GM12878 (cell line): ENCODE data around the gene IGSF22. TPM values are rescaled to one million over a fixed set of nuclear protein-coding genes. Genes with fewer than 3 reads are reported as not detected.

Experiments used
- ATAC-seq: fragments of 200-7000 bp; cut with Tn5 transposase; 3 replicates; pipeline ENCODE4 v1.9.1; 2020; ENCODE audit warnings: mild to moderate bottlenecking, moderate library complexity
- BruUV-seq: library from RNA; stranded (reverse); fragments of 400-500 nt; replicated peaks from 2 replicates; lab custom pipeline; 2021; lab: Mats Ljungman, UMichigan
- CTCF ChIA-PET: fragments of 300-600 bp; sonication (Branson Sonifier 250); formaldehyde crosslinking; extraction: SDS; loops from one replicate; lab custom pipeline; 2021; ENCODE audit warnings: inconsistent platforms; lab: Yijun Ruan, JAX
- POLR2A ChIA-PET: fragments of 350-600 bp; formaldehyde crosslinking; extraction: SDS; loops from one replicate; lab custom pipeline; 2021; ENCODE audit warnings: inconsistent platforms; lab: Charles Lee
- RAD21 ChIA-PET: fragments of 300-600 bp; sonication (Branson Sonifier 250); formaldehyde crosslinking; loops from one replicate; lab custom pipeline; 2023; ENCODE audit warnings: antibody characterized with exemption; ENCODE audit not compliant: unreplicated experiment; lab: Charles Lee
- SMC1A ChIA-PET: fragments of 300-600 bp; sonication (Branson Sonifier 250); formaldehyde crosslinking; loops from one replicate; lab custom pipeline; 2023; ENCODE audit not compliant: unreplicated experiment, uncharacterized antibody; lab: Charles Lee
- DNase-seq: peaks from one replicate; pipeline ENCODE4 v3.0.0-alpha.2; 2011; ENCODE audit warnings: low read depth, low spot score
- FAIRE-seq: peaks from 3 replicates; lab custom pipeline; 2011; peaks lifted over from hg19 to GRCh38; lab: Jason Lieb, UNC
- H2AFZ ChIP-seq: 2 replicates; pipeline ENCODE4 v1.6.0; 2011; ENCODE audit warnings: low read depth, low read length, control low read depth; ENCODE audit not compliant: control insufficient read depth
- H3K27ac ChIP-seq: 2 replicates; pipeline ENCODE4 v1.5.1; 2011; ENCODE audit warnings: control low read depth; ENCODE audit not compliant: control insufficient read depth, insufficient read depth
- H3K27me3 ChIP-seq, 2 experiments: replicated peaks in 1 of 2; 2 replicates each; pipeline versions ENCODE4 v1.6.0 to v1.6.1; 2011; ENCODE audit warnings: low read length in 1 of 2; ENCODE audit not compliant: control insufficient read depth in 2 of 2, insufficient read depth in 2 of 2
- H3K36me3 ChIP-seq, 2 experiments: 2 replicates each; pipeline ENCODE4 v1.5.1; 2011; ENCODE audit warnings: low read length in 1 of 2; ENCODE audit not compliant: control insufficient read depth in 2 of 2, insufficient read depth in 2 of 2
- H3K4me1 ChIP-seq: 2 replicates; pipeline ENCODE4 v1.6.1; 2011; ENCODE audit warnings: mild to moderate bottlenecking, low read length, moderate library complexity, mixed read lengths; ENCODE audit not compliant: control insufficient read depth, insufficient read depth
- H3K4me2 ChIP-seq: 2 replicates; pipeline ENCODE4 v1.6.0; 2011; ENCODE audit warnings: control low read depth; ENCODE audit not compliant: control insufficient read depth, insufficient read depth
- H3K4me3 ChIP-seq: fragments of 200-600 bp; sonication (generic); 2 replicates; pipeline ENCODE4 v1.5.1; 2016
- H3K79me2 ChIP-seq: 2 replicates; pipeline ENCODE4 v1.6.0; 2011; ENCODE audit warnings: low read length; ENCODE audit not compliant: control insufficient read depth, insufficient read depth
- H3K9ac ChIP-seq: 2 replicates; pipeline ENCODE4 v1.8.0; 2011; ENCODE audit warnings: low read length, control low read depth, mixed read lengths; ENCODE audit not compliant: control insufficient read depth, insufficient read depth
- H3K9me3 ChIP-seq: replicated peaks from 3 replicates; pipeline ENCODE4 v1.5.1; 2011; ENCODE audit warnings: mild to moderate bottlenecking, low read length; ENCODE audit not compliant: control insufficient read depth, insufficient read depth
- H4K20me1 ChIP-seq: 2 replicates; pipeline ENCODE4 v1.6.0; 2011; ENCODE audit not compliant: control insufficient read depth, insufficient read depth
- HCFC1 ChIP-seq: fragments of 150-350 bp; IDR thresholded peaks from 2 replicates; pipeline ENCODE4 v1.6.1; 2014; ENCODE audit warnings: low read length
- NR2C1 ChIP-seq: fragments of 450-650 bp; IDR thresholded peaks from 2 replicates; pipeline ENCODE4 v1.6.1; 2017; ENCODE audit warnings: antibody characterized with exemption, mild to moderate bottlenecking, moderate library complexity
- PAX5 ChIP-seq: IDR thresholded peaks from 2 replicates; pipeline ENCODE4 v1.6.1; 2011; ENCODE audit warnings: low read depth, low read length, borderline replicate concordance
- SPI1 ChIP-seq: IDR thresholded peaks from 2 replicates; pipeline ENCODE4 v1.6.1; 2011; ENCODE audit warnings: low read depth, mild to moderate bottlenecking, low read length, moderate library complexity, borderline replicate concordance; ENCODE audit not compliant: insufficient read depth
- WGBS: methylation state at CpG from one replicate; pipeline ENCODE4 v1.1.6; 2016; ENCODE audit warnings: low lambda C conversion rate; ENCODE audit not compliant: insufficient replicate concordance, insufficient coverage; ENCODE audit errors: missing lambda C conversion rate; 5-methylcytosine and 5-hydroxymethylcytosine counted together
- in situ Hi-C: fragments of 300-500 bp; cut with MboI; formaldehyde crosslinking; loops from 9 replicates; pipeline ENCODE4 v1.14.3; 2018; ENCODE audit warnings: mixed read lengths
- intact Hi-C: fragments of 100-400 bp; cut with micrococcal nuclease; formaldehyde crosslinking; loops from one replicate; pipeline ENCODE4 v1.14.2; 2022; ENCODE audit not compliant: unreplicated experiment
- polyA plus RNA-seq, 11 experiments: library from polyadenylated mRNA; depleted of rRNA in 4 of 11; unstranded in 6 of 11; stranded (reverse) in 5 of 11; fragments of >200 nt; fragmentation: Nextera tagmentation in 4 of 11; fragmentation: Illumina TruSeq in 1 of 11; extraction: Ambion mirVana in 4 of 11; extraction: Trizol in 1 of 11; gene quantifications; 1 replicate in 1 of 11; 2 replicates in 10 of 11; pipeline versions ENCODE4 v1.2.1 to v1.2.3, GENCODE V29; 2011 to 2016; ENCODE audit warnings: inconsistent platforms in 2 of 11, missing spikeins in 2 of 11, low read depth in 1 of 11
- total RNA-seq, 4 experiments: library from RNA; depleted of rRNA in 3 of 4; stranded (reverse); fragments of >200 nt in 3 of 4; fragmentation: Illumina TruSeq in 1 of 4; extraction: Trizol in 1 of 4; gene quantifications; 2 replicates each; pipeline versions ENCODE4 v1.2.1 to v1.2.3, GENCODE V29; 2013 to 2021

Gene IGSF22
- total and polyA plus RNA-seq, 10 of the 15 experiments (the other 5 are each of a cell fraction or from before 2014, with no cell fraction given), result 0.02 to 0.18 TPM; not detected in 8

DNA sequence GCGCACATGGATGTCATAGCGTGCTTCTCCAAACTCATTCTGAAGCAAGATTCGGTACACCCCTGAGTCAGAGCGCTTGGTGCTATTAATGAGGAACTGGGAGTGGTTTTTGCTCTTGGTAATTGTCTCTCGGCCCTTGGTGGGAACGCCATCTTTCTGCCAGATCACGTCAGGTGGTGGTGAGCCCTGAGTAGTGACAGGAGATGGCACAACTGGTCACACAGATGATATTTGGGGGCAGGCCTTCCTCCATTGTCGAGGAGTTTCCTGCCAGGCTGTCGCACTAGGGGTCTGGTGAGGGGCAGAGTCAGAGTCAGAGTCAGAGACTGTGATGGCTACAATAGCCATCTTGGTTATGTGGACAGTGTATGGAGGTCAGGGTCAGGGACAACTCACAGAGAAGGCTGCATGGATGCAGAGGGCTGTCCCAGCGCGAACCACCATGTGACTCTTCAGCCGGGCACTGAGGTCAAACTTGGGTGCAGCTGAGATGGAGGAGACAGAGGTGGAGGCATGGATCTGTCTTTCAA, 18.1 kb downstream of the IGSF22 start:
- no peaks in the 10 kb centered on the region for H4K20me1 ChIP-seq
- H3K27ac ChIP-seq, result no peak overlapping the region
- in situ Hi-C loops, result no loop called here
- H3K9me3 ChIP-seq, result no peaks in the 10 kb centered on the region; the same call in 2 of the 3 replicates
- TF ChIP-seq HCFC1, result no peak
- TF ChIP-seq SPI1, result peak; percentile 36; the same call in 1 of the 2 replicates
- CTCF ChIA-PET, result interaction anchor here (1.1 to 2.0 kb wide), 2 partner anchors 14 to 57 kb away, joined by 6 to 7 read pairs; no protein-coding TSS in a partner anchor
- no peaks in the 10 kb centered on the region for H3K79me2 ChIP-seq
- BruUV-seq, result no TSS peak
- no peak for DNase-seq
- SMC1A ChIA-PET, result interaction anchor here (0.7 to 1.2 kb wide), 4 partner anchors 28 to 75 kb away, joined by 3 to 4 read pairs (median 4); no protein-coding TSS in a partner anchor
- H3K4me3 ChIP-seq, result no peak overlapping the region
- H3K36me3 ChIP-seq, result no peaks in the 10 kb centered on the region
- RAD21 ChIA-PET, result interaction anchor here (1.1 to 1.6 kb wide), 2 partner anchors 14 to 23 kb away, joined by 4 to 5 read pairs; no protein-coding TSS in a partner anchor
- POLR2A ChIA-PET, result interaction anchor here (1.2 kb wide), 1 partner anchor 11 kb away, joined by 3 read pairs; no protein-coding TSS in a partner anchor
- H3K4me1 ChIP-seq, result 0 out of 2 replicates have a peak, but pooled peaks cover 3% of the 10 kb centered on the region
- H3K27me3 ChIP-seq, result peaks cover 6 to 10% of the 10 kb centered on the region in 2 experiments
- no peak overlapping the region for H2AFZ ChIP-seq
- H3K4me2 ChIP-seq, result no peak overlapping the region
- FAIRE-seq, result no peak
- 80% methylated on average over 12 of the region's 12 CpGs for WGBS
- no peak overlapping the region for H3K9ac ChIP-seq
- no peak for ATAC-seq
- intact Hi-C loops, result no loop called here

DNA sequence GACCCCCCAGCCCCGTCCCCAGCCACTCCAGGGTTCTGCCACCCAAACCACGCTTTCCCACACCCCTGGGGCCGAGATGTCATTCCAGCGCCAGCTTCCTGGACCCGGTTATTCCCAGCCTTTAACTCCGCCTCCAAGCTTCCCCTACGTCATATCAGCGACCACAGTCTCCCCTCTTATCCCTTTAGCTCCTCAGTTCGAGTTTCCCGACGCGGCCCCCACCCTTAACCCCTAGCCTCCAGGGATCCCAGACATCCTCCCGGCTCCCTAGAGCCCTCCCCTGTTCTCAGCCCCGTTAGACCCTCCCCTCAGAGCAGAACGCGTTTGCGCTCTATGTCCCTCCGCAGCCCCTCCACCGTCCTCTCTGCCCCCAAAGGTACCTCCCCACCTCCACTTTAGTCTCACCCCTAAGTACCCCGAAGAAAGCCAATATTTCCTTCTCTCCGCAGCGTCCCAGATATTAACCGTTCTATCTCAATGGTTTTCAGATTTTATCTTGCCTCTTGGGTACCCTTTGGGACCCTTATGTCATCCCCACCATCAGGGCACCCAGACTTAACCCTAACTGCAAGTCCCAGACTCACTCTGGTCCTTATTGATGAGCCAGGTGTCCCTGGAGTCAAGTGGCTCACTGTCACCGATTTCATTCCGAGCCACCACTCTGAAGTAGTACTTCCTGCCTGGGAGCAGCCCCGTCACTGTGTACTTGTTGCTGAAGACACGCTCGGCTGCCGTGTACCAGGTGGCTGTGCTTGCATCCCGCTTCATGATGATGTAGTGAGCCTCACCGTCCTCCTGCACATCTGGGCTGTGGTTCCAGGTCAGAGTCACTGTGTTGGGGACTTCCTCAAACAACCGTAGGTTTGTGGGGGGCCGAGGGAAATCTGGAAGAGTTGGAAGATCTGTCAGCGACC, 19.4 kb downstream of the IGSF22 start:
- ChIA-PET POLR2A (interaction anchor here (1.2 kb wide), 1 partner anchor 12 kb away, joined by 3 read pairs; no protein-coding TSS in a partner anchor), RAD21 (interaction anchor here (0.7 to 1.6 kb wide), 3 partner anchors 15 to 25 kb away, joined by 3 to 5 read pairs (median 4); no protein-coding TSS in a partner anchor), CTCF (interaction anchor here (1.1 to 2.2 kb wide), 3 partner anchors 15 to 58 kb away, joined by 6 to 14 read pairs (median 7); no protein-coding TSS in a partner anchor), SMC1A (interaction anchor here (1.0 to 1.2 kb wide), 2 partner anchors 62 to 73 kb away, joined by 3 read pairs; no protein-coding TSS in a partner anchor)
- no peaks in the 10 kb centered on the region for H3K36me3 ChIP-seq
- DNase-seq, result no peak
- no peaks in the 10 kb centered on the region for H3K79me2 ChIP-seq
- no peak for FAIRE-seq
- 5% methylated on average over 28 of the region's 34 CpGs for WGBS
- 0 out of 2 replicates have a peak, but pooled peaks cover 3% of the 10 kb centered on the region for H3K4me1 ChIP-seq
- intact Hi-C loops, result no loop called here
- peak; percentile 63; the same call in 1 of the 2 replicates for TF ChIP-seq PAX5
- no peak for TF ChIP-seq NR2C1
- no peak overlapping the region for H3K4me3 ChIP-seq
- H3K27me3 ChIP-seq, result peaks cover 6 to 10% of the 10 kb centered on the region in 2 experiments
- no peaks in the 10 kb centered on the region for H4K20me1 ChIP-seq
- peak; percentile 55 for ATAC-seq
- no peak overlapping the region for H3K27ac ChIP-seq
- peak overlapping the region; percentile 53 for H3K4me2 ChIP-seq
- in situ Hi-C loops, result no loop called here
- no TSS peak for BruUV-seq
- peak overlapping the region; percentile 75 for H2AFZ ChIP-seq
- H3K9me3 ChIP-seq, result no peaks in the 10 kb centered on the region; the same call in 2 of the 3 replicates
- no peak overlapping the region for H3K9ac ChIP-seq
